Panc1 (cell line): Measurements from ENCODE around the gene CCDC54. TPM values are rescaled to one million over a fixed set of nuclear protein-coding genes. Genes with fewer than 3 reads are reported as not detected.
"Not testable (repeated sequence)": the region's sequence is repeated elsewhere in the genome, so short reads cannot be mapped to it uniquely, and the experiment has no call there.

Experiments
- ATAC-seq: fragments of 200-7000 bp; cut with Tn5 transposase; 2 replicates; pipeline ENCODE4 v1.9.1; 2020; ENCODE audit warnings: mild to moderate bottlenecking, moderate library complexity
- BruUV-seq: library from RNA; stranded (reverse); fragments of 400-500 nt; replicated peaks from 2 replicates; lab custom pipeline; 2021; lab: Mats Ljungman, UMichigan
- CTCF ChIA-PET: fragments of 300-600 bp; sonication (Branson Sonifier 250); formaldehyde crosslinking; loops from one replicate; lab custom pipeline; 2022; ENCODE audit warnings: antibody characterized with exemption; lab: Charles Lee
- POLR2A ChIA-PET: fragments of 300-600 bp; sonication (Branson Sonifier 250); formaldehyde crosslinking; loops from one replicate; lab custom pipeline; 2022; ENCODE audit warnings: antibody characterized with exemption; lab: Charles Lee
- DNase-seq: peaks from one replicate; pipeline ENCODE4 v3.0.0-alpha.2; 2010; ENCODE audit warnings: low read depth, low spot score
- H3K27ac ChIP-seq: 2 replicates; pipeline ENCODE4 v1.5.1; 2011; ENCODE audit warnings: mild to moderate bottlenecking, low read length, inconsistent platforms
- H3K27me3 ChIP-seq: fragments of 200-500 bp; sonication (Bioruptor generic); 2 replicates; pipeline ENCODE4 v1.6.0; 2014; ENCODE audit warnings: low read length, inconsistent platforms; ENCODE audit not compliant: control insufficient read depth, insufficient read depth
- H3K36me3 ChIP-seq: fragments of 200-500 bp; sonication (Bioruptor generic); 2 replicates; pipeline ENCODE4 v1.5.1; 2014; ENCODE audit warnings: inconsistent platforms, mild to moderate bottlenecking, low read length, moderate library complexity; ENCODE audit not compliant: control insufficient read depth, insufficient read depth
- H3K4me1 ChIP-seq: 2 replicates; pipeline ENCODE4 v1.5.1; 2011; ENCODE audit warnings: inconsistent platforms, mild to moderate bottlenecking, low read length, moderate library complexity; ENCODE audit not compliant: control insufficient read depth, insufficient read depth
- H3K4me3 ChIP-seq, 2 experiments: 2 replicates each; pipeline ENCODE4 v1.5.1; 2011 to 2012; ENCODE audit warnings: low read depth in 2 of 2, low read length in 2 of 2, mild to moderate bottlenecking in 2 of 2, inconsistent platforms in 1 of 2, moderate library complexity in 1 of 2
- H3K9me3 ChIP-seq: fragments of 200-500 bp; sonication (Bioruptor generic); 2 replicates; pipeline ENCODE4 v1.5.1; 2014; ENCODE audit warnings: low read depth, mild to moderate bottlenecking, inconsistent platforms, low read length, moderate library complexity; ENCODE audit not compliant: control insufficient read depth, insufficient read depth
- CTCF ChIP-seq: fragments of 450-650 bp; IDR thresholded peaks from 2 replicates; pipeline ENCODE4 v1.5.1; 2017; ENCODE audit warnings: mild to moderate bottlenecking
- POLR2AphosphoS5 ChIP-seq: IDR thresholded peaks from 2 replicates; pipeline ENCODE4 v1.6.1; 2012; ENCODE audit warnings: mild to moderate bottlenecking, low read depth, low read length, moderate library complexity
- REST ChIP-seq, 2 experiments: IDR thresholded peaks; 2 replicates each; pipeline ENCODE4 v1.6.1; 2011 to 2012; ENCODE audit warnings: low read depth in 2 of 2, control low read depth in 1 of 2, low read length in 1 of 2, mild to moderate bottlenecking in 1 of 2, moderate library complexity in 1 of 2; ENCODE audit not compliant: insufficient read depth in 1 of 2
- SIN3A ChIP-seq: IDR thresholded peaks from 2 replicates; pipeline ENCODE4 v1.6.1; 2012; ENCODE audit warnings: low read depth, mild to moderate bottlenecking, low read length, moderate library complexity, borderline replicate concordance; ENCODE audit not compliant: insufficient read depth
- TCF7L2 ChIP-seq: IDR thresholded peaks from 2 replicates; pipeline ENCODE4 v1.6.1; 2011; ENCODE audit warnings: mild to moderate bottlenecking, low read depth, low read length, inconsistent platforms
- in situ Hi-C: cut with HindIII; loops from 2 replicates; pipeline ENCODE4 v1.10.0; 2016; ENCODE audit warnings: low sequenced_read_pairs, low pct_unique_long_range_greater_than_20kb
- intact Hi-C: fragments of 100-400 bp; cut with micrococcal nuclease; formaldehyde crosslinking; loops from one replicate; pipeline ENCODE4 v1.10.0; 2022; ENCODE audit not compliant: unreplicated experiment
- total RNA-seq: library from RNA; stranded (reverse); gene quantifications from one replicate; pipeline ENCODE4 v1.2.1, GENCODE V29; 2021; ENCODE audit not compliant: unreplicated experiment

The CCDC54 gene
- total RNA-seq, 1 experiment from 2014 or later = not detected

GRCh38 chr3:107329088-107329487 is 48.2 kb upstream of the CCDC54 start:
- H3K4me1 ChIP-seq = no peaks in the 10 kb centered on the region
- POLR2A ChIA-PET = no interaction called here
- DNase-seq (no peak), ATAC-seq (no peak)
- H3K9me3 ChIP-seq = no peaks in the 10 kb centered on the region
- intact Hi-C loops = no loop called here
- TF ChIP-seq REST (IDR thresholded peaks at IDR 0.05; ENCODE audit: insufficient read depth in 1 of 2, low read depth in 2 of 2, low read length in 1 of 2) (no peak), SIN3A (no peak), TCF7L2 (no peak), CTCF (no peak), POLR2AphosphoS5 (no peak)
- BruUV-seq = no TSS peak
- in situ Hi-C loops = no loop called here
- H3K27me3 ChIP-seq = no peaks in the 10 kb centered on the region
- H3K36me3 ChIP-seq = no peaks in the 10 kb centered on the region
- CTCF ChIA-PET = no interaction called here
- H3K27ac ChIP-seq = no peak overlapping the region
- H3K4me3 ChIP-seq = no peak overlapping the region

- H3K9me3 ChIP-seq, in situ Hi-C loops, H3K4me3 ChIP-seq, intact Hi-C loops, DNase-seq, H3K27me3 ChIP-seq, ATAC-seq, H3K4me1 ChIP-seq, CTCF ChIA-PET, BruUV-seq, H3K27ac ChIP-seq, H3K36me3 ChIP-seq, POLR2A ChIA-PET: not testable (repeated sequence)
Observed at GRCh38 chr3:107339690-107340089, 37.5 kb upstream of the CCDC54 start.

- ChIA-PET POLR2A (no interaction called here), CTCF (no interaction called here)
- no peak for ATAC-seq
- in situ Hi-C loops (no loop called here), intact Hi-C loops (no loop called here)
- DNase-seq = no peak
- H3K27me3 ChIP-seq = no peaks in the 10 kb centered on the region
- H3K4me1 ChIP-seq = no peaks in the 10 kb centered on the region
- H3K27ac ChIP-seq = no peak overlapping the region
- H3K9me3 ChIP-seq = no peaks in the 10 kb centered on the region
- H3K36me3 ChIP-seq = no peaks in the 10 kb centered on the region
- H3K4me3 ChIP-seq = no peak overlapping the region
- no TSS peak for BruUV-seq
- TF ChIP-seq SIN3A (no peak), POLR2AphosphoS5 (no peak), REST (IDR thresholded peaks at IDR 0.05; ENCODE audit: insufficient read depth in 1 of 2, low read depth in 2 of 2, low read length in 1 of 2) (no peak)
Observed at GRCh38 chr3:107344722-107345121, 32.5 kb upstream of the CCDC54 start.
